HG03571 (cell line): ENCODE results near the gene CDKL1.

ENCODE experiments used
- ATAC-seq: cut with Tn5 transposase; IDR thresholded peaks from one replicate; pipeline ENCODE4 v1.9.1; 2021; ENCODE audit not compliant: unreplicated experiment

Gene CDKL1

GRCh38 chr14:50288146-50288545, 108.5 kb downstream of the CDKL1 start:
- ATAC-seq, result no peak

- no peak for ATAC-seq
These were observed 110.8 kb downstream of the CDKL1 start for GRCh38 chr14:50285861-50286260.
